GM12873 (cell line): ENCODE results near the gene RIOK3.

Experiments
- CTCF ChIP-seq: IDR thresholded peaks from 2 replicates; pipeline ENCODE4 v1.5.1; 2012; ENCODE audit warnings: low read depth, mild to moderate bottlenecking, moderate library complexity, low read length, control low read depth; ENCODE audit not compliant: insufficient read depth; ENCODE audit errors: missing control alignments

The RIOK3 gene

DNA sequence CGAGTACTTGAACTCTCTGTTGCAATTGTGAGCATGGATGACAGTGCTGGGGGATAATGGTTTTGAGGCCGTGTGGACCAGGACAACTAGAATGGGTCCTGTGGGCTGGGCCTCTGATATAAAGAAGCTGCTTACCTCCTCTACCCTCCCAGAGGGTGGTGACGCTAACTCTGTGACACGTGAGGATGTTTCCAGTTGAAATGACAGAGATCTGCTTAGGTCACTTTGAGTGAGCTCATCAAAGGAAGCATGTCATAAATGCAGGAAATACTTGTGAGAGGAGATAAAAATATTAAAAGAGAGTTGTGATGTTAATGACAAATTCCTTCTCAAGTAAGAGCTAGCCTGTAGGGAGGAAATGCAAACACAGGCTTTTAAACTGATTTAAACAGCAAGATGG lies 66.6 kb downstream of the RIOK3 start:
- no peak for TF ChIP-seq CTCF

GRCh38 chr18:23521271-23521670 lies 68.2 kb downstream of the RIOK3 start:
- TF ChIP-seq CTCF = no peak

DNA sequence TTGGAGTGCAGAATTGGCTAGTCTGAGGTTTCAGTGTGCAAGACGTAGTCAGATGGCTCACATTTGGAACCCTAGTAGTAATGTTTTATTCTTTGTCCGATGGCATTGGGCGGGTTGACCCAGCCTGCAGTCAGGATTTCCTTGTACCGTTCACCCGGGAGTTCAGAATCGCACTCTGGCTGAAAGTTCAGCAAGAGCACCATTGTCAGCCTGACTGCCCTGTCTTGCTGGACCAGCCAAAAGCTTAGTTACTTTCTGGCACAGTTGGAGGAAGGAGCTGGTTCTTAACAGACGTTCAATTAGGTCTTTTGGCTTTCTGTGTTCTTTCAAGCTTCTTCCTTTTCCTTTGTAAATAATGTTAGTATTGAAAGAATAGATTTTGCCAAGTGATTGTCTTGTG lies 68.8 kb downstream of the RIOK3 start:
- TF ChIP-seq CTCF = no peak

DNA sequence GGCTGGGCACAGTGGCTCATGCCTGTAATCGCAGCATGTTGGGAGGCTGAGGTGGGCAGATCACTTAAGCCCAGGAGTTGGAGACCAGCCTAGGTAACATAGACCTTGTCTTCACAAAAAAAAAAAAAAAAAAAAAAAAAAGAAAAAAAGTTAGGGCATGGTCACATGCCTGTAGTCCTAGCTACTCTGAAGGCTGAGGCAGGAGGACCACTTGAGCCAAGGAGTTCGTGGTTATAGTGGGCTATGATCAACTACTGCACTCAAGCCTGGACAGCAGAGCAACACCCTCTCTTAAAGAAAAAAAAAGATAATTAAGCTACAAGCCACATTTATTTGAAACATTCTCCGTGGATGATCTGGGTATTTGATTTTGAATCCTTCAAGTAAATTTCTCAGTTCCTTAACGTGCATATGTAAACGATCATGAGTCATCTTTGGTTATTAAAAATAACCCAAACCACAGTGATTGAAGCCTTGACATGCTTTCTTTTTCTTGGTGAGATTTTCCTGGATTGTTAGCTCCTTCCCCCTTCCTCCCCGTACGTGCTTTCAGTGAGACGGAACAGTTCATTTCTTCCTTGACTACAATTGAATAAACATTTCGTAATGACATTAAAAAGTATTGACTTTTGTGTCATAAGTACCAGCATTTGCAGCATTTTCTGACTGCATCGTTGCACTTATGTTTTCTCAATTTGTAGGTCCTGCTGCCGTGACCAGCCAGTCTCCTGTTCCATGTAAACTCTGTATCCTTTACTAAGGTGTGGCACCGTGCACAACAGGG lies 70.5 kb downstream of the RIOK3 start:
- TF ChIP-seq CTCF = no peak

DNA sequence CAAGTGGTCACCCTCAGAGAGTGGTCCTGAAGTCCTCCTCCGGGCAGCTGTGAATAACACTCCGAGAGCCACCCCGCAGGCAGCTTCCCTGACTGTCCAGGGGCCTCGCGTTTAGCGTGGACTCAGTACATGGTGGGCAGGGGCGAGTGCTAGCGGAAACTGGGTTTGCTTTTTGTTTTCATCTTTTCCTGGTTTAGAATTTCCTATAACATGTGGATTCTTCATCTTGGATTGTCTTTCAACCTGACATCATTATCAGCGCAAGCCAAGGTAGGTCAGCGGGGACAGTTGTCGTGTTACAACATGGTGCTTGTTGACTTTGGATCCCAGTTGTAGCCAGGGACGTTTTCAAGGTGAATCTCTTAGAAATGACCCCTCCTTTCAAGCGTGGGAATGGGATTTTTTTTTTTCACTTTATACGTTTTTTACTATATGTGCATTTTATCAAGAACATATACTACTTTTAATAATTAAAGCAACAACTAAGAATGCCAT lies 71.2 kb downstream of the RIOK3 start:
- no peak for TF ChIP-seq CTCF

- TF ChIP-seq CTCF = no peak
Measured at GRCh38 chr18:23526501-23527063, 73.5 kb downstream of the RIOK3 start.

DNA sequence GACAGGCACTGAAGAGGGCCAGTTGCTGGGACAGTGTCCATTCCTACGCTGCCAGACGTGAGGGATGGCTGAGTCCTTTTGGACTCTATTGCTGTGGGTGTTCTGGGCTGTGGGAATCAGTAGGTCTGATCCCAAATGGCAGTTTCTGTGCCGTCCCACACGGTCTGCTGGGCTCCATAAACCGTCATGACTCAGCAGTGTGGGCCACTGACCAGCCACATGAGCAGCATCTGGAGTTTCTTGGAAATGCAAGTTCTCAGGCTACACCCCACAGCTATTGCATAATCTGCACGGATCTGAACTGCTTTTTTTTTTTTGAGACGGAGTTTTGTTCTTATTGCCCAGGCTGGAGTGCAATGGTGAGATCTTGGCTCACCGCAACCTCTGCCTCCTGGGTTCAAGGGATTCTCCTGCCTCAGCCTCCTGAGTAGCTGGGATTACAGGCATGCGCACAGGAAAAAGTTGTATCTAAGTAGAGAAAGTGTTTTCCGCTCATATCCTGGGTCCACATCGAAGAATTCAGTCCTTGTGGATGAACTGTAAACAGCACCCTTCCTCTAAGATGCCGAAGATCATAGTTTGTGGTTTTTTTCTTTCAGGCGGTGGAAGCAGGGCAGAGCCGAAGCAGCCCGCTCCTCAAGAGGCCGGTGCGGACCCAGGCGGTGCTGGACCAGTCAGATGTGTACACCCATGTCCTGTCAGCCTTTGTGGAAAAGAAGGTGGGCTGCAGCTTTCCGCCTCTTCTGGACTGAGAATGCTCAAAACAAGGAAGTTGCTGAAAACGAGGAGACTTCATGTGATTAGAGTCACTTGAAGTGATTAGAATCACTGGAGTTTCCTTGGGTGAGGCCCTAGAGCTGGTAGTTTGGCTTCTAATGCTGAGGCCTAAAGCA lies 75.7 kb downstream of the RIOK3 start:
- no peak for TF ChIP-seq CTCF
